ENCODE data around the gene CRLF3.

GRCh38 chr17:30812218-30813177, 12.0 kb downstream of the CRLF3 start:
- TF ChIP-seq POLR2AphosphoS5 (IDR thresholded peaks at IDR 0.05; ENCODE audit: low read depth, low read length) = no peak
- no peak for TF ChIP-seq FOXP2 (optimal IDR thresholded peaks at IDR 0.05; ENCODE audit: borderline replicate concordance, extremely low read depth, extremely low read length, insufficient read depth)
- TF ChIP-seq TAF1 (IDR thresholded peaks at IDR 0.05; ENCODE audit: borderline replicate concordance, insufficient read depth, low read length) = no peak
- no peak for TF ChIP-seq SIN3A (IDR thresholded peaks at IDR 0.05; ENCODE audit: borderline replicate concordance, insufficient read depth, low read length)
- no peak for TF ChIP-seq REST (IDR thresholded peaks at IDR 0.05; ENCODE audit: insufficient read depth in 1 of 2, low read depth in 2 of 2, low read length in 2 of 2)
